K562 (cell line): ENCODE results near the gene ITPR3. TPM values are rescaled to one million over a fixed set of nuclear protein-coding genes. Genes with fewer than 3 reads are reported as not detected.

Experiments
- ATAC-seq: fragments of 200-7000 bp; cut with Tn5 transposase; 3 replicates; pipeline ENCODE4 v1.9.1; 2020; ENCODE audit warnings: moderate library complexity
- BruUV-seq: library from RNA; stranded (reverse); fragments of 400-500 nt; replicated peaks from 2 replicates; lab custom pipeline; 2021; lab: Mats Ljungman, UMichigan
- CTCF ChIA-PET: fragments of 300-600 bp; formaldehyde crosslinking; extraction: SDS; loops from one replicate; lab custom pipeline; 2021; ENCODE audit warnings: low intra/inter-chr PET ratio; lab: Yijun Ruan, JAX
- POLR2A ChIA-PET: fragments of 300-600, 350-650 bp; sonication (Branson Sonifier 250); formaldehyde crosslinking; extraction: SDS; loops from one replicate; lab custom pipeline; 2021; ENCODE audit warnings: antibody characterized with exemption, inconsistent platforms; lab: Yijun Ruan, JAX
- DNase-seq, 4 experiments: peaks; one replicate each; pipeline versions ENCODE4 v3.0.0 to v3.0.0-alpha.2; 2011 to 2018; ENCODE audit warnings: low spot score in 3 of 4, mixed read lengths in 3 of 4; ENCODE audit errors: extremely low read depth in 1 of 4
- FAIRE-seq: peaks from 2 replicates; lab custom pipeline; 2011; peaks lifted over from hg19 to GRCh38; lab: Jason Lieb, UNC
- H2AFZ ChIP-seq: 2 replicates; pipeline ENCODE4 v1.6.0; 2011; ENCODE audit warnings: low read depth, low read length, control low read depth, inconsistent platforms
- H3K27ac ChIP-seq: fragments of 200-600 bp; 3 replicates; pipeline ENCODE4 v1.8.0; 2011; ENCODE audit warnings: low read depth, mild to moderate bottlenecking, control low read depth, inconsistent platforms, low read length, moderate library complexity, mixed read lengths; ENCODE audit errors: extremely low read depth
- H3K27me3 ChIP-seq, 2 experiments: fragments of 300-600 bp in 1 of 2; 2 replicates in 1 of 2; 3 replicates in 1 of 2; pipeline versions ENCODE4 v1.6.0 to v1.8.0; 2011; ENCODE audit warnings: inconsistent platforms in 2 of 2, low read length in 2 of 2, mild to moderate bottlenecking in 1 of 2, mixed read lengths in 1 of 2, moderate library complexity in 1 of 2; ENCODE audit not compliant: control insufficient read depth in 2 of 2, insufficient read depth in 2 of 2
- H3K36me3 ChIP-seq: fragments of 300-600 bp; 3 replicates; pipeline ENCODE4 v1.8.0; 2011; ENCODE audit warnings: mild to moderate bottlenecking, low read length, inconsistent platforms; ENCODE audit not compliant: control insufficient read depth, insufficient read depth
- H3K4me1 ChIP-seq, 2 experiments: fragments of 200-600 bp in 1 of 2; replicated peaks in 1 of 2; 2 replicates in 1 of 2; 3 replicates in 1 of 2; pipeline versions ENCODE4 v1.5.1 to v1.8.0; 2011; ENCODE audit warnings: inconsistent platforms in 2 of 2, low read length in 2 of 2, mild to moderate bottlenecking in 1 of 2, mixed read lengths in 1 of 2, moderate library complexity in 1 of 2; ENCODE audit not compliant: control insufficient read depth in 2 of 2, insufficient read depth in 2 of 2
- H3K4me2 ChIP-seq: 2 replicates; pipeline ENCODE4 v1.6.1; 2011; ENCODE audit warnings: low read length, control low read depth, inconsistent platforms, mixed read lengths; ENCODE audit not compliant: insufficient read depth
- H3K4me3 ChIP-seq: fragments of 200-600 bp; sonication (generic), shearing (Covaris generic); 2 replicates; pipeline ENCODE4 v1.5.1; 2016; ENCODE audit warnings: control low read depth, inconsistent platforms
- H3K79me2 ChIP-seq: fragments of 200-600 bp; 3 replicates; pipeline ENCODE4 v1.8.0; 2011; ENCODE audit warnings: low read length, inconsistent platforms; ENCODE audit not compliant: control insufficient read depth, insufficient read depth
- H3K9ac ChIP-seq, 2 experiments: 2 replicates each; pipeline versions ENCODE4 v1.6.0 to v1.6.1; 2011; ENCODE audit warnings: low read depth in 2 of 2, low read length in 2 of 2, control low read depth in 1 of 2, inconsistent platforms in 1 of 2, mild to moderate bottlenecking in 1 of 2, mixed read lengths in 1 of 2; ENCODE audit not compliant: insufficient read depth in 1 of 2
- H3K9me1 ChIP-seq: one replicate; pipeline ENCODE4 v1.6.0; 2011; ENCODE audit warnings: inconsistent platforms, mild to moderate bottlenecking, low read length, moderate library complexity; ENCODE audit not compliant: control insufficient read depth, insufficient read depth
- H3K9me3 ChIP-seq: replicated peaks from 2 replicates; pipeline ENCODE4 v1.5.1; 2011; ENCODE audit warnings: low read depth, low read length, inconsistent platforms; ENCODE audit not compliant: control insufficient read depth, insufficient read depth
- H4K20me1 ChIP-seq: replicated peaks from 2 replicates; pipeline ENCODE4 v1.6.1; 2011; ENCODE audit warnings: low read length, inconsistent platforms, mixed read lengths; ENCODE audit not compliant: control insufficient read depth, insufficient read depth
- ARID1B ChIP-seq: fragments of 450-650 bp; IDR thresholded peaks from 2 replicates; pipeline ENCODE4 v1.6.1; 2016; ENCODE audit warnings: antibody characterized with exemption, mild to moderate bottlenecking, inconsistent platforms
- ATF7 ChIP-seq: fragments of 450-650 bp; IDR thresholded peaks from 2 replicates; pipeline ENCODE4 v1.7.1; 2014; ENCODE audit warnings: mild to moderate bottlenecking, moderate library complexity
- CREM ChIP-seq: IDR thresholded peaks from 2 replicates; pipeline ENCODE4 v1.6.1; 2014; ENCODE audit warnings: antibody characterized with exemption, low read depth
- CTBP1 ChIP-seq: fragments of 450-650 bp; IDR thresholded peaks from 2 replicates; pipeline ENCODE4 v1.6.1; 2016; ENCODE audit warnings: borderline replicate concordance
- DPF2 ChIP-seq: fragments of 450-650 bp; IDR thresholded peaks from 2 replicates; pipeline ENCODE4 v1.6.1; 2016
- GABPB1 ChIP-seq: sonication (generic); formaldehyde crosslinking; IDR thresholded peaks from 2 replicates; pipeline ENCODE4 v1.8.0; 2022; ENCODE audit warnings: mild to moderate bottlenecking, missing genetic modification reagents
- HMG20B ChIP-seq: fragments of 250-450 bp; sonication (Bioruptor Pico); IDR thresholded peaks from 2 replicates; pipeline ENCODE4 v1.5.0; 2021; ENCODE audit warnings: mild to moderate bottlenecking
- KLF10 ChIP-seq: fragments of 250-450 bp; sonication (Bioruptor Pico); IDR thresholded peaks from 2 replicates; pipeline ENCODE4 v1.6.1; 2021; ENCODE audit warnings: matching md5 sums
- MTA2 ChIP-seq: fragments of 450-650 bp; IDR thresholded peaks from 2 replicates; pipeline ENCODE4 v1.6.1; 2016; ENCODE audit warnings: low read depth
- PKNOX1 ChIP-seq: fragments of 450-650 bp; IDR thresholded peaks from 2 replicates; pipeline ENCODE4 v1.6.1; 2016
- TFAP4 ChIP-seq: sonication (generic); formaldehyde crosslinking; IDR thresholded peaks from 2 replicates; pipeline ENCODE4 v1.8.0; 2022; ENCODE audit warnings: missing genetic modification reagents, mild to moderate bottlenecking, moderate library complexity, borderline replicate concordance
- TRIM24 ChIP-seq, 2 experiments: fragments of 450-650 bp; IDR thresholded peaks; 2 replicates each; pipeline ENCODE4 v1.6.1; 2016
- TRIM28 ChIP-seq: fragments of 450-650 bp; IDR thresholded peaks from 2 replicates; pipeline ENCODE4 v1.6.1; 2017
- ZBTB33 ChIP-seq: sonication (generic); formaldehyde crosslinking; IDR thresholded peaks from 2 replicates; pipeline ENCODE4 v1.8.1; 2023; ENCODE audit warnings: mild to moderate bottlenecking, missing genetic modification reagents
- ZBTB7A ChIP-seq: IDR thresholded peaks from 2 replicates; pipeline ENCODE4 v1.6.1; 2011; ENCODE audit warnings: low read depth, mild to moderate bottlenecking, low read length, moderate library complexity, borderline replicate concordance; ENCODE audit not compliant: control insufficient read depth
- ZNF639 ChIP-seq, 2 experiments: fragments of 200-800 bp in 1 of 2; sonication (Bioruptor generic) in 1 of 2; sonication (generic) in 1 of 2; formaldehyde crosslinking in 1 of 2; IDR thresholded peaks in 1 of 2; conservative IDR thresholded peaks in 1 of 2; 2 replicates each; pipeline versions ENCODE4 v1.5.0 to v1.6.1; 2016 to 2020; ENCODE audit warnings: missing compliant biosample characterization in 1 of 2, missing genetic modification characterization in 1 of 2, missing genetic modification reagents in 1 of 2
- WGBS: fragments of 100-300 bp; shearing (Covaris generic); methylation state at CpG from one replicate; pipeline ENCODE4 v1.1.6; 2016; ENCODE audit warnings: low coverage, mixed read lengths; ENCODE audit not compliant: insufficient coverage; ENCODE audit errors: missing lambda C conversion rate; 5-methylcytosine and 5-hydroxymethylcytosine counted together
- in situ Hi-C: fragments of 300-500 bp; cut with MboI; formaldehyde crosslinking; loops from 4 replicates; pipeline ENCODE4 v1.15.0; 2018; ENCODE audit warnings: inconsistent platforms, mixed read lengths
- intact Hi-C: fragments of 100-400 bp; cut with micrococcal nuclease; formaldehyde crosslinking; loops from 2 replicates; pipeline ENCODE4 v1.14.2; 2022
- polyA plus RNA-seq, 8 experiments: library from polyadenylated mRNA; depleted of rRNA in 4 of 8; stranded (reverse) in 5 of 8; unstranded in 3 of 8; fragments of >200 nt; fragmentation: Nextera tagmentation in 2 of 8; fragmentation: Illumina TruSeq in 1 of 8; extraction: Ambion mirVana in 2 of 8; extraction: Trizol in 1 of 8; gene quantifications; 2 replicates each; pipeline versions ENCODE4 v1.2.1 to v1.2.3, GENCODE V29; 2011 to 2014; ENCODE audit warnings: inconsistent platforms in 1 of 8, missing spikeins in 1 of 8
- total RNA-seq, 7 experiments: library from RNA; depleted of rRNA in 6 of 7; stranded (reverse); fragments of >200 nt in 6 of 7; fragmentation: Illumina TruSeq in 2 of 7; extraction: Trizol in 2 of 7; gene quantifications; 2 replicates each; pipeline versions ENCODE4 v1.2.1 to v1.2.3, GENCODE V29; 2011 to 2021; ENCODE audit warnings: low replicate concordance in 1 of 7

Gene ITPR3
- total and polyA plus RNA-seq, 9 of the 15 experiments (the other 6 are each of a cell fraction or from before 2014, with no cell fraction given), result 0.39 to 35.7 (median 13.2) TPM

- 60% methylated on average over 54 of the region's 57 CpGs for WGBS
- FAIRE-seq (no peak), ATAC-seq (no peak; the same call in 2 of the 3 replicates), DNase-seq (peak in 2 of 4 experiments; percentile 57 to 58)
- Histone ChIP-seq H3K4me1 (peaks cover 15 to 32% of the 10 kb centered on the region in 2 experiments), H2AFZ (peak overlapping the region; percentile 19; the same call in 1 of the 2 replicates), H3K79me2 (no peaks in the 10 kb centered on the region), H4K20me1 (no peaks in the 10 kb centered on the region), H3K4me2 (no peak overlapping the region), H3K9me1 (peaks cover 2% of the 10 kb centered on the region), H3K27me3 (peaks cover 0 to 1% of the 10 kb centered on the region in 2 experiments; a peak in 2 of 5 replicates), H3K9me3 (no peaks in the 10 kb centered on the region), H3K4me3 (no peak overlapping the region), H3K36me3 (no peaks in the 10 kb centered on the region), H3K27ac (no peak overlapping the region), H3K9ac (peak overlapping the region in 1 of 2 experiments; percentile 49; a peak in 1 of 4 replicates)
- POLR2A ChIA-PET, result interaction anchor here (0.7 to 1.6 kb wide), 3 partner anchors 8 to 186 kb away, joined by 3 read pairs; no protein-coding TSS in a partner anchor
- no TSS peak for BruUV-seq
- in situ Hi-C loops (no loop called here), intact Hi-C loops (no loop called here)
- CTCF ChIA-PET, result no interaction called here
- TF ChIP-seq TFAP4 (CRISPR knock-in tag) (0 out of 2 replicates have a peak, but pooled peaks have one; percentile 12), ZBTB33 (peak; percentile 6), TRIM28 (peak; percentile 38; the same call in 1 of the 2 replicates), KLF10 (CRISPR knock-in tag) (no peak), CTBP1 (peak; percentile 11; the same call in 1 of the 2 replicates), HMG20B (no peak), PKNOX1 (peak; percentile 34; the same call in 1 of the 2 replicates), TRIM24 (IDR thresholded peaks at IDR 0.05) (peak in 1 of 2 experiments; percentile 66; a peak in 1 of 4 replicates), GABPB1 (0 out of 2 replicates have a peak, but pooled peaks have one; percentile 21), ZNF639 (CRISPR knock-in tag; conservative IDR thresholded peaks at IDR 0.05 in 1 of 2, IDR thresholded peaks at IDR 0.05 in 1 of 2) (no peak), ZBTB7A (0 out of 2 replicates have a peak, but pooled peaks have one; percentile 7), DPF2 (peak; percentile 44; the same call in 1 of the 2 replicates), ARID1B (peak; percentile 48; the same call in 1 of the 2 replicates), ATF7 (peak; percentile 23; the same call in 1 of the 2 replicates), MTA2 (0 out of 2 replicates have a peak, but pooled peaks have one; percentile 21), CREM (peak; percentile 48)
These were observed 28.3 kb upstream of the ITPR3 start for GRCh38 chr6:33592595-33593413.
